Neural progenitor cell (in vitro differentiated cells): ENCODE data around the gene MEN1. TPM values are rescaled to one million over a fixed set of nuclear protein-coding genes. Genes with fewer than 3 reads are reported as not detected.

Source experiments
- DNase-seq: peaks from one replicate; pipeline ENCODE4 v3.0.0-alpha.2; 2016; ENCODE audit warnings: low spot score
- H2AFZ ChIP-seq: fragments of 200-600 bp; sonication (generic); replicated peaks from 2 replicates; pipeline ENCODE4 v1.6.1; 2016; ENCODE audit warnings: antibody characterized with exemption
- H3F3A ChIP-seq: fragments of 200-600 bp; sonication (generic); 2 replicates; pipeline ENCODE4 v1.6.1; 2016; ENCODE audit warnings: antibody characterized with exemption, low read depth
- H3K27ac ChIP-seq: fragments of 200-600 bp; sonication (generic); 2 replicates; pipeline ENCODE4 v1.5.1; 2016; ENCODE audit warnings: mild to moderate bottlenecking
- H3K27me3 ChIP-seq: fragments of 200-600 bp; sonication (generic); 2 replicates; pipeline ENCODE4 v1.6.1; 2016; ENCODE audit warnings: mild to moderate bottlenecking, moderate library complexity
- H3K36me3 ChIP-seq: fragments of 200-600 bp; sonication (generic); 2 replicates; pipeline ENCODE4 v1.5.1; 2016
- H3K4me1 ChIP-seq: fragments of 200-600 bp; sonication (generic); 2 replicates; pipeline ENCODE4 v1.6.1; 2016; ENCODE audit warnings: mixed run types
- H3K4me2 ChIP-seq: fragments of 200-600 bp; sonication (generic); 2 replicates; pipeline ENCODE4 v1.6.1; 2016
- H3K4me3 ChIP-seq: fragments of 200-600 bp; sonication (generic); 2 replicates; pipeline ENCODE4 v1.5.1; 2016
- H3K79me2 ChIP-seq: fragments of 200-600 bp; sonication (generic); 2 replicates; pipeline ENCODE4 v1.6.1; 2016; ENCODE audit warnings: low read depth
- H3K9ac ChIP-seq: fragments of 200-600 bp; sonication (generic); 2 replicates; pipeline ENCODE4 v1.6.1; 2016
- H3K9me3 ChIP-seq: fragments of 200-600 bp; sonication (generic); 2 replicates; pipeline ENCODE4 v1.5.1; 2016; ENCODE audit warnings: low read depth
- H4K20me1 ChIP-seq: fragments of 200-600 bp; sonication (generic); 2 replicates; pipeline ENCODE4 v1.6.1; 2016; ENCODE audit warnings: low read depth
- H3K27ac Mint-ChIP-seq: 3 replicates; pipeline ENCODE4 v1.8.0; 2021; ENCODE audit warnings: mixed read lengths
- H3K27me3 Mint-ChIP-seq: 2 replicates; pipeline ENCODE4 v1.8.0; 2022; ENCODE audit warnings: low read depth, mild to moderate bottlenecking, inconsistent platforms, moderate library complexity, mixed read lengths; ENCODE audit not compliant: insufficient read depth
- H3K36me3 Mint-ChIP-seq: 3 replicates; pipeline ENCODE4 v1.8.0; 2021; ENCODE audit warnings: mixed read lengths
- H3K4me1 Mint-ChIP-seq: 3 replicates; pipeline ENCODE4 v1.8.0; 2021; ENCODE audit warnings: mixed read lengths
- H3K4me3 Mint-ChIP-seq: 3 replicates; pipeline ENCODE4 v1.8.0; 2021; ENCODE audit warnings: mild to moderate bottlenecking, moderate library complexity, mixed read lengths
- H3K9me3 Mint-ChIP-seq: 3 replicates; pipeline ENCODE4 v1.8.0; 2020; ENCODE audit warnings: mixed read lengths
- EZH2 ChIP-seq: fragments of 200-600 bp; sonication (generic); IDR thresholded peaks from 2 replicates; pipeline ENCODE4 v1.6.1; 2017; ENCODE audit warnings: antibody characterized with exemption, mild to moderate bottlenecking, moderate library complexity
- EZH2phosphoT487 ChIP-seq: fragments of 200-600 bp; sonication (generic); IDR thresholded peaks from 2 replicates; pipeline ENCODE4 v1.6.1; 2017; ENCODE audit warnings: antibody characterized with exemption
- total RNA-seq: library from RNA; depleted of rRNA; stranded (reverse); fragments of >200 nt; gene quantifications from 2 replicates; pipeline ENCODE4 v1.2.3, GENCODE V29; 2015; ENCODE audit warnings: low replicate concordance
- TF ChIP-seq, protein P1 (sequence below): fragments of 200-600 bp; sonication (generic); IDR thresholded peaks from 2 replicates; pipeline ENCODE4 v1.5.1; 2017; ENCODE audit warnings: antibody characterized with exemption, mild to moderate bottlenecking

Gene MEN1
- total RNA-seq, 1 donor from 2014 or later: 11.4 TPM

DNA sequence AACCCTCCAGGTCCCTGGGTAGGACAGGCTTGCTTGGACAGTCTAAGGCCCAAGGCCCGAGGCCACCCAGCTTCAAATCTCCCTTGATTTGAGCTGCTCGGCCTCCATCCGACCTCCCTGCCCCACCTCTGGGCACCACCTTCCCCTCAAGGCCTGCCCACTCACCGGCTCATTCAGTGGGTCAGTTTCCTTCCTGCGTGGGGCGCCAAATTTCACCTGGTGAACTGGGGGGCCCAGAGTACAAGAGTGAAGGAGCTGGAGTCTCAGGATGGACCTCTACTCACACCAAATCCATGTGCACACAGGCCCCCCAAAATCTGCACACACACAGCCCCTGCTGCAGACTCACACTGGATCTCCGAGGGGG is 11.1 kb downstream of the MEN1 start:
- no peaks in the 10 kb centered on the region for H3K36me3 ChIP-seq
- peaks cover 6% of the 10 kb centered on the region for H4K20me1 ChIP-seq
- Mint-ChIP-seq H3K9me3 (no peaks in the 10 kb centered on the region), H3K27ac (no peak overlapping the region), H3K4me1 (peaks cover 8% of the 10 kb centered on the region), H3K27me3 (no peaks in the 10 kb centered on the region), H3K36me3 (peaks cover 2% of the 10 kb centered on the region), H3K4me3 (no peak overlapping the region)
- no peak for DNase-seq
- no peaks in the 10 kb centered on the region for H3K4me1 ChIP-seq
- H3K9ac ChIP-seq: no peak overlapping the region
- H3K27me3 ChIP-seq: no peaks in the 10 kb centered on the region
- H3K27ac ChIP-seq: no peak overlapping the region
- no peaks in the 10 kb centered on the region for H3K9me3 ChIP-seq
- no peak overlapping the region for H3K4me2 ChIP-seq
- H3K4me3 ChIP-seq: no peak overlapping the region
- peaks cover 22% of the 10 kb centered on the region for H3F3A ChIP-seq
- TF ChIP-seq, protein P1, sequence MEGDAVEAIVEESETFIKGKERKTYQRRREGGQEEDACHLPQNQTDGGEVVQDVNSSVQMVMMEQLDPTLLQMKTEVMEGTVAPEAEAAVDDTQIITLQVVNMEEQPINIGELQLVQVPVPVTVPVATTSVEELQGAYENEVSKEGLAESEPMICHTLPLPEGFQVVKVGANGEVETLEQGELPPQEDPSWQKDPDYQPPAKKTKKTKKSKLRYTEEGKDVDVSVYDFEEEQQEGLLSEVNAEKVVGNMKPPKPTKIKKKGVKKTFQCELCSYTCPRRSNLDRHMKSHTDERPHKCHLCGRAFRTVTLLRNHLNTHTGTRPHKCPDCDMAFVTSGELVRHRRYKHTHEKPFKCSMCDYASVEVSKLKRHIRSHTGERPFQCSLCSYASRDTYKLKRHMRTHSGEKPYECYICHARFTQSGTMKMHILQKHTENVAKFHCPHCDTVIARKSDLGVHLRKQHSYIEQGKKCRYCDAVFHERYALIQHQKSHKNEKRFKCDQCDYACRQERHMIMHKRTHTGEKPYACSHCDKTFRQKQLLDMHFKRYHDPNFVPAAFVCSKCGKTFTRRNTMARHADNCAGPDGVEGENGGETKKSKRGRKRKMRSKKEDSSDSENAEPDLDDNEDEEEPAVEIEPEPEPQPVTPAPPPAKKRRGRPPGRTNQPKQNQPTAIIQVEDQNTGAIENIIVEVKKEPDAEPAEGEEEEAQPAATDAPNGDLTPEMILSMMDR: no peak
- no peak overlapping the region for H2AFZ ChIP-seq
- H3K79me2 ChIP-seq: no peaks in the 10 kb centered on the region

DNA sequence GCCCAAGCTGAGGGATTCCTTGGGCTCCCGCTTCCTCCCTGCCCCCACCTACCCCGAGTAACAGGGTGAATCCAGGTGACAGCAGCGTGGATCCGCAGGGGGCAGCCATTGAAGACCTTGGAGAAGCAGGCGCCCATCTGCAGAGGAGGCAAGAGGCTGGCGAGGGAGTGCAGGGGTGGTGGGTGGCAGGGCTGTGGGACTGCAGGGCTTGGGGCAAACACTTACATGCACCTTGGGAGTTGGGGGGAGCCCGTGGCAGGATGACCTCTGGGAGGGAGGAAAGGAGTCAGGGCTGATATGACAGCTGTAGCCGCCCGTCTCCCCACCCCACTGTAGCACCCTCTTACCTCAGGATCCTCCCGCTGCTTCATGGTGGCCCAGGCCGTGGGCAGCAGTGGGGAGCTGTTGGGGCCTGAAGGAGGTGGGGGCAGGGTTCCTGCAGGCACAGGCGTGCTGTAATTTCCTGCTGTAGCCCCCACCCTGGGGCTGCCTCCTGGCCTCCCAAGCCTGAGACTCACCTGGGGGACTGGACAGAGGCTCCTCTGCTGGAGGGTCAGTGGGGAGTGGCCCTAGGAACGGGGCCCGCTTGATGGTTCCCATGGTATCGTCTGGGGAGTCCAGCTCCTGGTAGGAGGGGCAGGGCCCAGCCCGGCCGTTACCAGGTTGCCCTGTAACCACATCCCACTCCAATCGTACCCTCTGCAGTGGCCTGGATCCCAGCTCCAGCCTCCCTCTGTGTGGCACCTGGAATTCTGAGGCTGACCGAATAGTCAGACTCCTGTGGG is 13.4 kb downstream of the MEN1 start:
- H3K9ac ChIP-seq: no peak overlapping the region
- TF ChIP-seq, protein P1: no peak
- no peak for TF ChIP-seq EZH2phosphoT487
- no peak for TF ChIP-seq EZH2
- no peak overlapping the region for H3K27ac Mint-ChIP-seq
- H3K4me2 ChIP-seq: no peak overlapping the region
- no peaks in the 10 kb centered on the region for H3K27me3 Mint-ChIP-seq
- no peaks in the 10 kb centered on the region for H4K20me1 ChIP-seq
- H2AFZ ChIP-seq: no peak overlapping the region
- no peak overlapping the region for H3K4me3 ChIP-seq
- no peaks in the 10 kb centered on the region for H3K9me3 ChIP-seq
- no peaks in the 10 kb centered on the region for H3K4me1 ChIP-seq
- H3K79me2 ChIP-seq: no peaks in the 10 kb centered on the region
- H3K4me3 Mint-ChIP-seq: no peak overlapping the region
- peaks cover 2% of the 10 kb centered on the region for H3K4me1 Mint-ChIP-seq
- H3K36me3 Mint-ChIP-seq: peaks cover 4% of the 10 kb centered on the region
- H3K27me3 ChIP-seq: no peaks in the 10 kb centered on the region
- no peak overlapping the region for H3K27ac ChIP-seq
- H3F3A ChIP-seq: peaks cover under 1% of the 10 kb centered on the region
- no peaks in the 10 kb centered on the region for H3K36me3 ChIP-seq
- no peak for DNase-seq
- H3K9me3 Mint-ChIP-seq: no peaks in the 10 kb centered on the region

DNA sequence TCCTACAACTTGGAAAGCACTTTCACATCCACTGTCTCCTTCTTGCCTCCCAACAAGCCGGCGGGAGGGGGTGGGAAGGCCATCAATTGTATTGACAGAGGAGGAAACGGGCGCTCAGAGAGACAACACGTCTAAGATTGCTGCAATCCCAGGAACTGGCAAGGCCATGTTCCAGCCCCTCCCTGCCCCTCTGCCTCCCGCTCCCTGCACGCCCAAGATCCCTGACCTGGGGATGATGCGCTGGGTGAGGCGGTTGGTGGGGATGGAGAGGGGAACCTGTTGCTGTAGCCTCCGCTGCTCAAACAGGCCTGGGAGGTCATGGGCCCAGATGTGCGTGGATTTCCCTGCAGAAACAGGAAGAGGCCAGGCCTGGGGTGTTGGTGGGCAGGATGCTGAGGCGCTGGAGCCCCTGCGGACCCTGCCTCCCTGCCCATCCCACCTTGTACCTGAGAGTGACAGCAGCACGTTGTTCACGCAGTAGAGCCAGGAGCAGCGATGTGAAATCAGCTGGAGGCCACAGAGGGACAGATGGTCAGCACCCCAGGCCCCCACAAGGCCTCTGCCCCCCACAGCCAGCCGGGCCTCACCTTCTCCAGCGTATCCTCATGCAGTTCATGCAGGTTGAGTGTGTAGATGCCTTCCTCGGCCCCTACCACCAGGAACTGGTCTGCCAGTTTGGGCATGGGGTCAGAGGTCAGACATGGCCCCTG is 14.1 kb downstream of the MEN1 start:
- H3K4me1 ChIP-seq: no peaks in the 10 kb centered on the region
- Mint-ChIP-seq H3K9me3 (no peaks in the 10 kb centered on the region), H3K36me3 (peaks cover 4% of the 10 kb centered on the region), H3K27ac (no peak overlapping the region), H3K27me3 (peaks cover 2% of the 10 kb centered on the region), H3K4me3 (no peak overlapping the region), H3K4me1 (peaks cover 2% of the 10 kb centered on the region)
- no peak overlapping the region for H2AFZ ChIP-seq
- H3K4me3 ChIP-seq: no peak overlapping the region
- H3K9me3 ChIP-seq: no peaks in the 10 kb centered on the region
- no peak overlapping the region for H3K27ac ChIP-seq
- H3K9ac ChIP-seq: no peak overlapping the region
- no peaks in the 10 kb centered on the region for H3K79me2 ChIP-seq
- no peak for DNase-seq
- no peak overlapping the region for H3K4me2 ChIP-seq
- H3K36me3 ChIP-seq: no peaks in the 10 kb centered on the region
- TF ChIP-seq EZH2 (no peak), EZH2phosphoT487 (no peak)
- TF ChIP-seq, protein P1: no peak
- H3K27me3 ChIP-seq: no peaks in the 10 kb centered on the region
- H4K20me1 ChIP-seq: no peaks in the 10 kb centered on the region
- no peaks in the 10 kb centered on the region for H3F3A ChIP-seq
